Astrocyte (in vitro differentiated cells and primary cell): Measurements from ENCODE around the gene EFCAB9.

Experiments
- EZH2 ChIP-seq: IDR thresholded peaks from 2 replicates; pipeline ENCODE4 v1.6.1; 2012; ENCODE audit warnings: mild to moderate bottlenecking, low read length, inconsistent platforms; ENCODE audit not compliant: insufficient read depth
- TF ChIP-seq, protein P1 (sequence below): IDR thresholded peaks from 2 replicates; pipeline ENCODE4 v1.5.1; 2011; ENCODE audit warnings: low read depth, mild to moderate bottlenecking, inconsistent platforms, low read length, moderate library complexity; ENCODE audit not compliant: insufficient read depth

DNA sequence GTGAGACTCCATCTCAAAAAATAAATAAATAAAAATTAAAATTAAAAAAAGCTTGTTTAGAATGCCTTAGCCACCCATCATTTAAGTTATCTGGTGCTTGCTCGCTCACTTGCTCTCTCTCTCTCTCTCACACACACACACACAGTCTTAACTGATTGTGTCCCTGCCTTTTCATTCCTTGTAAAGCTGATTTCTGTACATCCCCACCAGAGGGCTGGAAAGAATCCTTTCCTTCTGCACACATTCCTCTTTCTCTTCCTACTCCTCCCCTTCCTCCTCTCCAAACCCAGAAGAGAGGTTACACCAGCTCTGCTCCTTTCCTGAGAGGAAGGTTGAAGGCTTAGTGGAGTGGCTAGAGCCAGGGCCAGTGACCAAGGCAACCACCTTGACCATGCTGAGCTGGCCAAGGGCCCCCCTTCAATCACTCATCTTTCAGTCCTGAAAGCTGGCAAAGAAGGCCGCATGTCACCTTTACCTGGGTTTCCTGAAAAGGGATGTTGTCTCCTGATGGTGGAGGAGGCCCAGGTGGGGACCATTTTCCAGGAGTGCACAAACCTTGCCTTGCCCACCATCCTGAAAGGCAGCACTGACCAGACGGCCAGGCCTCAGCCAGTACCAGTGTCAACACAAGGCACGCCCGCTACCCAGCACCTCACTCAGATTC is 31.5 kb upstream of the EFCAB9 start:
- TF ChIP-seq, protein P1, sequence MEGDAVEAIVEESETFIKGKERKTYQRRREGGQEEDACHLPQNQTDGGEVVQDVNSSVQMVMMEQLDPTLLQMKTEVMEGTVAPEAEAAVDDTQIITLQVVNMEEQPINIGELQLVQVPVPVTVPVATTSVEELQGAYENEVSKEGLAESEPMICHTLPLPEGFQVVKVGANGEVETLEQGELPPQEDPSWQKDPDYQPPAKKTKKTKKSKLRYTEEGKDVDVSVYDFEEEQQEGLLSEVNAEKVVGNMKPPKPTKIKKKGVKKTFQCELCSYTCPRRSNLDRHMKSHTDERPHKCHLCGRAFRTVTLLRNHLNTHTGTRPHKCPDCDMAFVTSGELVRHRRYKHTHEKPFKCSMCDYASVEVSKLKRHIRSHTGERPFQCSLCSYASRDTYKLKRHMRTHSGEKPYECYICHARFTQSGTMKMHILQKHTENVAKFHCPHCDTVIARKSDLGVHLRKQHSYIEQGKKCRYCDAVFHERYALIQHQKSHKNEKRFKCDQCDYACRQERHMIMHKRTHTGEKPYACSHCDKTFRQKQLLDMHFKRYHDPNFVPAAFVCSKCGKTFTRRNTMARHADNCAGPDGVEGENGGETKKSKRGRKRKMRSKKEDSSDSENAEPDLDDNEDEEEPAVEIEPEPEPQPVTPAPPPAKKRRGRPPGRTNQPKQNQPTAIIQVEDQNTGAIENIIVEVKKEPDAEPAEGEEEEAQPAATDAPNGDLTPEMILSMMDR, result peak; percentile 8
- no peak for TF ChIP-seq EZH2
